OCI-LY7 (cell line): ENCODE measurements around the gene TMEM59L. TPM values are rescaled to one million over a fixed set of nuclear protein-coding genes. Genes with fewer than 3 reads are reported as not detected.

Source experiments
- BruUV-seq: library from RNA; stranded (reverse); fragments of 400-500 nt; replicated peaks from 2 replicates; lab custom pipeline; 2021; lab: Mats Ljungman, UMichigan
- CTCF ChIA-PET: fragments of 300-600 bp; sonication (Branson Sonifier 250); formaldehyde crosslinking; loops from one replicate; lab custom pipeline; 2022; ENCODE audit warnings: antibody characterized with exemption; ENCODE audit not compliant: unreplicated experiment; lab: Charles Lee
- POLR2A ChIA-PET: fragments of 300-600 bp; sonication (Branson Sonifier 250); formaldehyde crosslinking; loops from one replicate; lab custom pipeline; 2022; ENCODE audit warnings: antibody characterized with exemption; lab: Charles Lee
- DNase-seq: peaks from one replicate; pipeline ENCODE4 v3.0.0-alpha.2; 2015; ENCODE audit warnings: low spot score
- H2AFZ ChIP-seq: fragments of 200-600 bp; sonication (generic), shearing (Covaris generic); 2 replicates; pipeline ENCODE4 v1.6.1; 2014; ENCODE audit warnings: mild to moderate bottlenecking, antibody characterized with exemption, low read length, moderate library complexity
- H3K27ac ChIP-seq: fragments of 200-600 bp; sonication (generic); 2 replicates; pipeline ENCODE4 v1.5.1; 2014; ENCODE audit warnings: mixed run types, low read depth, mild to moderate bottlenecking, moderate library complexity, low read length, inconsistent platforms; ENCODE audit not compliant: poor library complexity, severe bottlenecking
- H3K36me3 ChIP-seq: fragments of 200-600 bp; sonication (generic); 2 replicates; pipeline ENCODE4 v1.6.1; 2014; ENCODE audit warnings: mild to moderate bottlenecking, antibody characterized with exemption, low read length, moderate library complexity, mixed read lengths; ENCODE audit not compliant: insufficient read depth
- H3K4me1 ChIP-seq: fragments of 200-600 bp; sonication (generic); 2 replicates; pipeline ENCODE4 v1.5.1; 2014; ENCODE audit warnings: mild to moderate bottlenecking, low read length; ENCODE audit not compliant: insufficient read depth, poor library complexity, severe bottlenecking
- H3K4me2 ChIP-seq: fragments of 200-600 bp; sonication (generic); 2 replicates; pipeline ENCODE4 v1.6.1; 2014; ENCODE audit warnings: mild to moderate bottlenecking, low read length
- H3K4me3 ChIP-seq: fragments of 200-600 bp; sonication (generic); 2 replicates; pipeline ENCODE4 v1.5.1; 2014; ENCODE audit warnings: mild to moderate bottlenecking, low read depth, low read length; ENCODE audit not compliant: poor library complexity, severe bottlenecking
- H3K79me2 ChIP-seq: fragments of 200-600 bp; sonication (generic); 2 replicates; pipeline ENCODE4 v1.6.1; 2016; ENCODE audit warnings: low read depth, mild to moderate bottlenecking, low read length, moderate library complexity, mixed read lengths; ENCODE audit not compliant: insufficient read depth
- H3K9me2 ChIP-seq: fragments of 200-600 bp; sonication (generic); 2 replicates; pipeline ENCODE4 v1.6.1; 2016; ENCODE audit warnings: mild to moderate bottlenecking, low read length, mixed read lengths; ENCODE audit not compliant: insufficient read depth
- H3K9me3 ChIP-seq: fragments of 200-600 bp; sonication (generic); 2 replicates; pipeline ENCODE4 v1.6.1; 2014; ENCODE audit warnings: mild to moderate bottlenecking, mixed run types, low read length, mixed read lengths
- H4K20me1 ChIP-seq: fragments of 200-600 bp; sonication (generic); 2 replicates; pipeline ENCODE4 v1.6.1; 2014; ENCODE audit warnings: mild to moderate bottlenecking, antibody characterized with exemption, low read length, moderate library complexity, mixed read lengths; ENCODE audit not compliant: insufficient read depth
- EZH2phosphoT487 ChIP-seq: fragments of 200-600 bp; sonication (generic); IDR thresholded peaks from 2 replicates; pipeline ENCODE4 v1.6.1; 2018; ENCODE audit warnings: low read depth, borderline replicate concordance, mild to moderate bottlenecking, mixed run types, antibody characterized with exemption, low read length, moderate library complexity, mixed read lengths
- intact Hi-C: fragments of 100-400 bp; cut with micrococcal nuclease; formaldehyde crosslinking; loops from one replicate; pipeline ENCODE4 v1.10.0; 2022; ENCODE audit not compliant: unreplicated experiment
- total RNA-seq, 2 experiments: library from RNA; depleted of rRNA in 1 of 2; stranded (reverse); fragments of >200 nt in 1 of 2; shearing (Covaris generic) in 1 of 2; gene quantifications; 2 replicates each; pipeline ENCODE4 v1.2.3, GENCODE V29; 2014 to 2022
- TF ChIP-seq, protein P1 (sequence below): fragments of 200-600 bp; sonication (generic); conservative IDR thresholded peaks from 2 replicates; pipeline ENCODE4 v1.5.1; 2014; ENCODE audit warnings: mild to moderate bottlenecking, antibody characterized with exemption, low read length, moderate library complexity, mixed read lengths

The TMEM59L gene
- total RNA-seq, 2 experiments from 2014 or later, result 0.84 to 1.0 TPM

DNA sequence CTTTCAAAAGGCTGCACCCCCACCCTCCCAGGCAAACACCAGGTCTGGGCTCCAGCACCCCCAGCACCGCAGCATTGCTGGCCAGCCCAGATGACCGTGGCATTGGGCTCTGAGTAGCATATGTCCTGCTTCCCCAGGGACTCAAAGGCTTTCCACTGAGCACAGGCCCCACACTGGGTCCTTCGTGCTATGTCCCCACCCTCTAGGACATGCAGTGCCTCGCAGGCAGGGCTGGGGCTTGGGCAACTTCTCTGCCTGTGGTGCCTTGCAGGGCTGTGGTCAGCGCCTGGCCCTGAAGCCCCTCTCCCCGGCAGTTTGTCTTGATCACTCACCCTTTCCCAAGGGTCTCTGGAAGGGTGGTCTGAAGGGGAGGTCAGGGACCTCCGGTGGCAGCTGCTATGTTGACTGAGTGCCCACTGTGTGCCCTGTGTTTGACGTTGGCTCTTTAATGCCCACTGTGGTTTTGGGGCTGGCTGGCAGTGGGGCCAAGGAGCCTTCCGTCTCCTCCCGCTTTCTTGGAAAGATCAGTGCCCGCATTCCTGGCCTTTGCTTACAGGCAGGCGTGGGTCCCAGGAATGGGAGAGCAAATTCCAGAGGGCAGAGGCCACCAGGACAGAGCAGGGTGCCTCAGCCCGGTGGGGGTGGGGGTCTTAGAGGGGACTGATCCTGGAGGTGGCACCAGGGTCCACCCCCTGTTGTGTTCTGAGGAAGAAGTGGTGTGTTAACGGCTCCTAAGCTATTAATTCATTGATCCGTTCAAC, 50.5 kb downstream of the TMEM59L start:
- no peak for TF ChIP-seq EZH2phosphoT487
- TF ChIP-seq, protein P1, sequence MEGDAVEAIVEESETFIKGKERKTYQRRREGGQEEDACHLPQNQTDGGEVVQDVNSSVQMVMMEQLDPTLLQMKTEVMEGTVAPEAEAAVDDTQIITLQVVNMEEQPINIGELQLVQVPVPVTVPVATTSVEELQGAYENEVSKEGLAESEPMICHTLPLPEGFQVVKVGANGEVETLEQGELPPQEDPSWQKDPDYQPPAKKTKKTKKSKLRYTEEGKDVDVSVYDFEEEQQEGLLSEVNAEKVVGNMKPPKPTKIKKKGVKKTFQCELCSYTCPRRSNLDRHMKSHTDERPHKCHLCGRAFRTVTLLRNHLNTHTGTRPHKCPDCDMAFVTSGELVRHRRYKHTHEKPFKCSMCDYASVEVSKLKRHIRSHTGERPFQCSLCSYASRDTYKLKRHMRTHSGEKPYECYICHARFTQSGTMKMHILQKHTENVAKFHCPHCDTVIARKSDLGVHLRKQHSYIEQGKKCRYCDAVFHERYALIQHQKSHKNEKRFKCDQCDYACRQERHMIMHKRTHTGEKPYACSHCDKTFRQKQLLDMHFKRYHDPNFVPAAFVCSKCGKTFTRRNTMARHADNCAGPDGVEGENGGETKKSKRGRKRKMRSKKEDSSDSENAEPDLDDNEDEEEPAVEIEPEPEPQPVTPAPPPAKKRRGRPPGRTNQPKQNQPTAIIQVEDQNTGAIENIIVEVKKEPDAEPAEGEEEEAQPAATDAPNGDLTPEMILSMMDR, result no peak

DNA sequence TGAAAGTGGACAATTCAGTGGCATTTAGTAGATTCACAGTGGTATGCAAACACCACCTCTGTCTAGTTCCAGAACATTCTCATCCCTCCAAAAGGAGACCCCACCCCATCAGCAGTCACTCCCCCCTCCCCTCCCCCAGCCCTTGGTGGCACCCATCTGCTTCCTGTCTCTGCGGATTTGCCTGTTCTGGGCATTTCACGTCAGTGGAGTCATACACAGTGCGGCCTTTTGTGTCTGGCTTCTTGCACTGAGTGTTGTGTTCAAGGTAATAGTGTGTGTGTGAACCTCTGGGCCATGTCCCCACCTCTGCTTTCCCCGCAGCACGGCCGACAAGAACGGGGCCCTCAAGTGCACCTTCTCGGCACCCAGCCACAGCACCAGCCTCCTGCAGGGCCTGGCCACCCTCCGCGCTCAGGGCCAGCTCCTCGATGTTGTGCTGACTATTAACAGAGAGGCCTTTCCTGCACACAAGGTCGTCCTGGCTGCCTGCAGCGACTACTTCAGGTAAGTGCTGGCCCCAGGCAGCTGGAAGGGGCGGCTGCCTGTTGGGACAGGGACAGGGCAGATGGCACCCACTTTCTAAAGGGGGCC, 51.4 kb downstream of the TMEM59L start:
- Histone ChIP-seq H2AFZ (no peak overlapping the region), H3K36me3 (no peaks in the 10 kb centered on the region), H3K4me3 (no peak overlapping the region), H3K9me2 (no peaks in the 10 kb centered on the region), H3K4me1 (peaks cover 8% of the 10 kb centered on the region), H3K79me2 (no peaks in the 10 kb centered on the region), H3K9me3 (no peaks in the 10 kb centered on the region), H3K4me2 (no peak overlapping the region), H4K20me1 (no peaks in the 10 kb centered on the region), H3K27ac (no peak overlapping the region)
- DNase-seq, result no peak
- CTCF ChIA-PET, result no interaction called here
- intact Hi-C loops, result no loop called here
- POLR2A ChIA-PET, result no interaction called here
- BruUV-seq, result no TSS peak
- no peak for TF ChIP-seq EZH2phosphoT487
- TF ChIP-seq, protein P1, result no peak

More for the DNA sequence above, 50.5 kb downstream of the TMEM59L start:
- Histone ChIP-seq H3K9me2 (no peaks in the 10 kb centered on the region), H2AFZ (no peak overlapping the region), H3K36me3 (no peaks in the 10 kb centered on the region), H3K4me2 (no peak overlapping the region), H3K4me1 (peaks cover 8% of the 10 kb centered on the region), H3K9me3 (no peaks in the 10 kb centered on the region), H3K27ac (no peak overlapping the region), H4K20me1 (no peaks in the 10 kb centered on the region), H3K79me2 (no peaks in the 10 kb centered on the region), H3K4me3 (no peak overlapping the region)
- POLR2A ChIA-PET, result no interaction called here
- intact Hi-C loops, result no loop called here
- CTCF ChIA-PET, result interaction anchor here (0.6 kb wide), 1 partner anchor 69 kb away, joined by 10 read pairs; no protein-coding TSS in a partner anchor
- no peak for DNase-seq
- BruUV-seq, result no TSS peak

DNA sequence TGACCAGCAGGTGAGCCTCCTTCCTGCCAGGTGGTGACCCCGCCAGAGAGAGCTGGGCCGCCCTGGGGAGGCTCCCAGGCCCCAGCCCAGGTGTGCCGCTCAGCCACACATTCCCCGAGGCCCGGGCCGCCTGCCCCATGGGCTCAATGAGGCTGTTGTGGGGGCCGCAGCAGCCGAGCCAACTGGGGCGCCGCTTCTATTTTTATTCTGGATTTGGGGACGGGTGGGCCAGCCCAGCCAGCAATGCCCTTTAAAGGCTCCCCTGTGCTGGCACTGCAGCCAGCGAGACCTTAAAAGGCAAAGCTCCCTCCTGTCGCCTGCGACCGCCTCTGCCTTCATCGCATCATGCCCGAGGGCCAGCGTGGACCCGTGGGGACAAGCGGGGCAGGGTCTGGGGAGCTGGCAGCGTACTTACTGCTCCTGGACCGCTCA, 53.1 kb downstream of the TMEM59L start:
- Histone ChIP-seq H3K4me3 (no peak overlapping the region), H3K4me2 (no peak overlapping the region), H3K4me1 (peaks cover 8% of the 10 kb centered on the region), H3K79me2 (no peaks in the 10 kb centered on the region), H2AFZ (no peak overlapping the region), H3K27ac (no peak overlapping the region), H3K9me2 (no peaks in the 10 kb centered on the region), H4K20me1 (no peaks in the 10 kb centered on the region), H3K9me3 (no peaks in the 10 kb centered on the region), H3K36me3 (no peaks in the 10 kb centered on the region)
- no TSS peak for BruUV-seq
- ChIA-PET POLR2A (no interaction called here), CTCF (no interaction called here)
- peak; percentile 38 for DNase-seq
- TF ChIP-seq, protein P1, result no peak
- TF ChIP-seq EZH2phosphoT487, result no peak
- intact Hi-C loops, result no loop called here
